Peyer's patch (tissue), 4 donors: ENCODE data around the gene FXN. TPM values are rescaled to one million over a fixed set of nuclear protein-coding genes. Genes with fewer than 3 reads are reported as not detected.

ENCODE experiments used
- DNase-seq, 3 donors: peaks; one replicate each; pipeline ENCODE4 v3.0.0-alpha.2; 2017 to 2019
- H3K27ac ChIP-seq, 4 donors: fragments of 200-600 bp; sonication (generic); one replicate each; pipeline ENCODE4 v1.5.1; 2016 to 2019
- H3K27me3 ChIP-seq, 2 donors: fragments of 200-600 bp; sonication (generic); one replicate each; pipeline ENCODE4 v1.5.1; 2019
- H3K36me3 ChIP-seq, 3 donors: fragments of 200-600 bp; sonication (generic); one replicate each; pipeline ENCODE4 v1.5.1; 2016 to 2019
- H3K4me1 ChIP-seq, 4 donors: fragments of 200-600 bp; sonication (generic); one replicate each; pipeline ENCODE4 v1.5.1; 2016 to 2019
- H3K4me3 ChIP-seq, 4 donors: fragments of 200-600 bp; sonication (generic); 1 replicate in 3 of 4; 2 replicates in 1 of 4; pipeline ENCODE4 v1.5.1; 2016 to 2019; ENCODE audit warnings: mild to moderate bottlenecking in 1 of 4
- H3K9me3 ChIP-seq, 4 donors: fragments of 200-600 bp; sonication (generic); one replicate each; pipeline ENCODE4 v1.5.1; 2016 to 2019; ENCODE audit warnings: mild to moderate bottlenecking in 1 of 4
- POLR2A ChIP-seq, 2 donors: fragments of 450-650 bp; IDR thresholded peaks; one replicate each; pipeline ENCODE4 v1.5.1; 2017; ENCODE audit warnings: antibody characterized with exemption in 2 of 2, mild to moderate bottlenecking in 2 of 2, moderate library complexity in 2 of 2
- total RNA-seq, 4 donors: library from RNA; depleted of rRNA; stranded (reverse); fragments of >200 nt; gene quantifications; one replicate each; pipeline ENCODE4 v1.1.0, GENCODE V29; 2016
- TF ChIP-seq, protein P1 (sequence below), 6 experiments: fragments of 450-650 bp in 4 of 6; fragments of 200-600 bp in 2 of 6; sonication (generic) in 1 of 6; IDR thresholded peaks; one replicate each; pipeline ENCODE4 v1.5.1; 2017 to 2019; ENCODE audit warnings: antibody characterized with exemption in 6 of 6, mild to moderate bottlenecking in 3 of 6, moderate library complexity in 1 of 6

The FXN gene
- total RNA-seq, 4 donors from 2014 or later: 1.7 to 4.2 (median 2.7) TPM

DNA sequence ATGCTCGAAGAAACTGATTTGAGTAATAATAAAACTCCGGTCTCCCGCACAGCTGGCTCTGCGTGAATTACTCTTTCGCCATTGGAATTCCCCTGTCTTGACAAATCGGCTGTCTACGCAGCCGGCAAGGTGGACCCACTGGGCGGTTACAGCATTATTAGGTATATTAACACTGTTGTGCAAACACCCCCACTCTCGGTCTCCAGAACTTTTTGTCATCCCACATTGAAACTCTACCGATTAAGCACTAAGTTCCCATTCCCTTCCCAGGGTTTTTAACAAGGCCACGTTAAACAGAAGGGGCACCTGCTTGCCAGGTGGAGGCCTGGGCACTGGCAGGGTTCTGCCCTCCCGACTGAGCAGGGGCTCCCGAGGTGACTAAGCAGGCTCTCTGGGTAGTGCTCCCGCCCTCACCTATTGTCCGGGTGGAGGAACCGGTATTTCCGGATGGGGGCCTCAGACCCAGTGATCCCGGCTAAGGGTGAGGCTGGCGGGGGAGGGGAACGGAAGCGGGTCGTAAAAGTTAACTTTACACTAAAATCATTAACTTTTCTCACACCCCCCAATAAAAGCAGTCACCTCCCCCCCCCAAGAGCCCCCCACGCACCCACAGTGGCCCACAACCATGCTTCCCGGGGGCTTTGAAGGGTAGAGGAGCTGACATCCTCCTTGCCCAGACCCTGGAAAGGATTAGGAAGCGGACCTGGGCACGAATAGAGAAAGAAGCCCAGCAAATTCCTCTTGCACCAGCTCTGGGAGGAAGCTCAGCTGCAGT is 85.0 kb downstream of the FXN start:
- H3K9me3 ChIP-seq: no peaks in the 10 kb centered on the region
- no peaks in the 10 kb centered on the region for H3K36me3 ChIP-seq
- peak overlapping the region; percentile 49 to 98 (median 74) for H3K4me3 ChIP-seq
- DNase-seq: peak in 2 of 3 donors; percentile 90 to 92
- peak overlapping the region; percentile 67 to 99 (median 88) for H3K27ac ChIP-seq
- H3K27me3 ChIP-seq: no peaks in the 10 kb centered on the region
- TF ChIP-seq, protein P1, sequence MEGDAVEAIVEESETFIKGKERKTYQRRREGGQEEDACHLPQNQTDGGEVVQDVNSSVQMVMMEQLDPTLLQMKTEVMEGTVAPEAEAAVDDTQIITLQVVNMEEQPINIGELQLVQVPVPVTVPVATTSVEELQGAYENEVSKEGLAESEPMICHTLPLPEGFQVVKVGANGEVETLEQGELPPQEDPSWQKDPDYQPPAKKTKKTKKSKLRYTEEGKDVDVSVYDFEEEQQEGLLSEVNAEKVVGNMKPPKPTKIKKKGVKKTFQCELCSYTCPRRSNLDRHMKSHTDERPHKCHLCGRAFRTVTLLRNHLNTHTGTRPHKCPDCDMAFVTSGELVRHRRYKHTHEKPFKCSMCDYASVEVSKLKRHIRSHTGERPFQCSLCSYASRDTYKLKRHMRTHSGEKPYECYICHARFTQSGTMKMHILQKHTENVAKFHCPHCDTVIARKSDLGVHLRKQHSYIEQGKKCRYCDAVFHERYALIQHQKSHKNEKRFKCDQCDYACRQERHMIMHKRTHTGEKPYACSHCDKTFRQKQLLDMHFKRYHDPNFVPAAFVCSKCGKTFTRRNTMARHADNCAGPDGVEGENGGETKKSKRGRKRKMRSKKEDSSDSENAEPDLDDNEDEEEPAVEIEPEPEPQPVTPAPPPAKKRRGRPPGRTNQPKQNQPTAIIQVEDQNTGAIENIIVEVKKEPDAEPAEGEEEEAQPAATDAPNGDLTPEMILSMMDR (IDR thresholded peaks at IDR 0.05): no peak
- TF ChIP-seq POLR2A (IDR thresholded peaks at IDR 0.05): peak; percentile 60 to 82
- H3K4me1 ChIP-seq: peaks cover 0 to 10% (median 1%) of the 10 kb centered on the region in 4 donors

DNA sequence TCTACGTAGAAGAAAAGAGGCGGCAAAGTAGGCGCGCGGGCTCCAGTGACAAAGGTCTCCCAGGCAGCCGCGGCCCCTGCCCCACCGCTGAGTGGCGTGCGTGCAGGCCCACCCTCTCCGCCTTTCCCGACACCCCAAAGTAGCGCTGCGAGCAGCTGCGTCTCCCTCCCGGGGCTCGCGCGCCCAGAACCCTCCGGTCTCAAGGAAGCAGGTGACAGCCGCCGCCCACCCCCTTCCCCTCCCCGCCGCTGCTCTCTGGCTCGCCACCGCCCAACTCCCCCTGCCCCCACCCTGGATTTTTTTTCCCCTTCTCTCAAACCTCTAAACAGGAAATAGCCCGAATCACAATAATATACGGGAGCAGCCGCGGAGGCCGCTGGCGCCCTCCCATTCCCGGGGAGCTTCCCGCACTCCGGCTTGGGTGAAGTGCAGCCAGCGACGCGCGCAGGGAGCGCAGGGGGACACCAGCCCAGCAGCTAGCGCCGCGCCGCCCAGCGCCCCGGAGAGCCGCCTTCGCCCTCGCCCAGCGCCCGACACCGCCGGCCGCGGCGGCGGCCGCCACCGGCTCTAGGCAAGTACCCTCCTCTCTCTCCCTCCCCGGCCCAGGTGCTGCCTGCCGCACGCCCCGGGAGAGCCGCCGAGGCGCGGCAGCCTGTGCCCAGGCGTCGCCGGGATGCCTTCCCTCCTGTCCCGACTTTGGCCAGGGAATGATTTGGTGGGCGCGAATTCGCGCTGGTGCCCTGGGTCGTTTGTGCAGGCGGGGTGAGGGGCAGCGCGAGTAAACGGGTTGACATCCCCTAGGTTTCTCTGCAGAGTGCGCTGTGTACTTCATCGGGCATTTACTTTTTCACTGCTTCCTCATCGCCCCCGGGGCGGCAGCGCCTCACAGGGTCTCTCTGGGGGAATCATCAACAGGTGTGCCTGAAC is 85.9 kb downstream of the FXN start:
- Histone ChIP-seq H3K27ac (peak overlapping the region; percentile 67 to 99 (median 88)), H3K9me3 (no peaks in the 10 kb centered on the region), H3K4me1 (peaks cover 0 to 10% (median 1%) of the 10 kb centered on the region in 4 donors), H3K27me3 (no peaks in the 10 kb centered on the region), H3K4me3 (peak overlapping the region; percentile 49 to 98 (median 74)), H3K36me3 (no peaks in the 10 kb centered on the region)
- TF ChIP-seq POLR2A (IDR thresholded peaks at IDR 0.05): peak; percentile 22 to 23
- TF ChIP-seq, protein P1 (IDR thresholded peaks at IDR 0.05): no peak
- peak; percentile 27 to 83 (median 72) for DNase-seq

DNA sequence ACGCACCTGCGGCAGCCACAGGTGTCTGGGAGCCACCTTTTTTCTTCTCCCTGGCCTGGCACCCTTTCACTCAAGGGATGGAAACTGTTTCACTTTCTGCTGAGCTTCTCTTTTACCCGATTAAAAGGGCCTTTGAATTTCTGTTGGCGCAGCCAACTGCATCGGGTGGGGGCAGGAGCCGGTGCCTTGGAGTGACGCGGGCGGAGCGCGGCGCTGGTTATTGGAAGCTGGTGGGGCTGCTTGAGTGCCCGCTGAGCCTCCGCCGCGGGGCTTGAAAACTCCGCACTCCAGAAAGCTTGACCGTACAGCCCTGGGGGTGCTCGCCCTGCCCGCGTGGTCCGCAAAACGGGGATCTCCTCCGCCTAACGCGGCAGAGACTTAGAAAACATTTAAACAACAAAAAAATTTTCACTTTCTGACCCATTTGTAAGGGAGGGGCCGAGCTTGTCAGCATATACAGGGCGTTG is 86.6 kb downstream of the FXN start:
- Histone ChIP-seq H3K4me3 (peak overlapping the region; percentile 49 to 98 (median 74)), H3K27me3 (no peaks in the 10 kb centered on the region), H3K9me3 (no peaks in the 10 kb centered on the region), H3K4me1 (peaks cover 0 to 10% (median 1%) of the 10 kb centered on the region in 4 donors), H3K27ac (peak overlapping the region; percentile 67 to 99 (median 88)), H3K36me3 (no peaks in the 10 kb centered on the region)
- TF ChIP-seq, protein P1 (IDR thresholded peaks at IDR 0.05): no peak
- peak; percentile 31 to 49 for TF ChIP-seq POLR2A (IDR thresholded peaks at IDR 0.05)
- DNase-seq: peak; percentile 46 to 79 (median 76)

DNA sequence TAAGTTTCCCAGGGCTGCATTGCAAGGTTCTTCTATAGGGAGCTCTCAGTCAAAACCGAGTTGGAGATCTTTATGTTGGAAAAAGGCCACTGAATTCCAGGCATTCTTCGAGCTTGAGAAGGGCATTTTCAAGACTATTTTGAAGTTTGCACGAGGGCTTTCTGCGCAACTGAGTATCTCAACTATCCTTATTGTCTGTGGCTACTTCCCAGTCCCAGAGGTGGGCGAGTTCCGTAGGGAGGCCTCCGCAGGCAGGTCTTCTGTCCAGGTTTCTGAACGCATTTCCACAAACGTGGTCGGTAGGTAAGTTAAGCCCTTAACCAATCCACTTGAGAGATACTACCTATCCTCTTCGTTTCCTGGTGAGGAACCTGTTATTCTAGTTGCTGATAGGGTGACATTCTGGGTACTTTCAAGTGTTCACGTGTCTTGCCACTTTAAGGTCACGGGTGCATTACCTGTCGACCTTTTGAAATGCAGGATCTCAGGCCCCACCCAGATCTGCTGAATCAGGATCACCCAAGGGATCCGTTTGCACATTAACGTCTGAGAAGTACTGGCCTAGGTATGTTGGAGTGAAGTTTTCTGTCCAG is 87.1 kb downstream of the FXN start:
- H3K27ac ChIP-seq: peak overlapping the region; percentile 67 to 99 (median 88)
- no peaks in the 10 kb centered on the region for H3K9me3 ChIP-seq
- peak in 2 of 3 donors; percentile 68 to 86 for DNase-seq
- no peaks in the 10 kb centered on the region for H3K36me3 ChIP-seq
- H3K4me1 ChIP-seq: peaks cover 0 to 10% (median 1%) of the 10 kb centered on the region in 4 donors
- peak overlapping the region; percentile 49 to 98 (median 74) for H3K4me3 ChIP-seq
- TF ChIP-seq, protein P1 (IDR thresholded peaks at IDR 0.05): no peak
- peak; percentile 86 to 87 for TF ChIP-seq POLR2A (IDR thresholded peaks at IDR 0.05)
- H3K27me3 ChIP-seq: no peaks in the 10 kb centered on the region
